WTC11 (cell line): ENCODE measurements around the gene FHIP1A. TPM values are rescaled to one million over a fixed set of nuclear protein-coding genes. Genes with fewer than 3 reads are reported as not detected.

Experiments used
- ATAC-seq: fragments of 200-7000 bp; cut with Tn5 transposase; 2 replicates; pipeline ENCODE4 v1.10.0; 2021; ENCODE audit warnings: mild to moderate bottlenecking, moderate library complexity
- CTCF ChIA-PET: fragments of 300-600 bp; sonication (Branson Sonifier 250); formaldehyde crosslinking; loops from one replicate; lab custom pipeline; 2021; ENCODE audit warnings: antibody characterized with exemption; lab: Charles Lee
- POLR2A ChIA-PET: fragments of 350-600 bp; sonication (Branson Sonifier 250); formaldehyde crosslinking; loops from one replicate; lab custom pipeline; 2021; ENCODE audit warnings: antibody characterized with exemption; lab: Charles Lee
- DNase-seq: peaks from one replicate; pipeline ENCODE4 v3.0.0; 2021; ENCODE audit warnings: low spot score
- H3K27ac Mint-ChIP-seq: 2 replicates; pipeline ENCODE4 v1.8.0; 2021; ENCODE audit warnings: mixed read lengths
- H3K27me3 Mint-ChIP-seq: 2 replicates; pipeline ENCODE4 v1.8.0; 2021; ENCODE audit warnings: low read depth, mild to moderate bottlenecking, moderate library complexity, mixed read lengths
- H3K36me3 Mint-ChIP-seq: 2 replicates; pipeline ENCODE4 v1.8.0; 2021; ENCODE audit warnings: mixed read lengths
- H3K4me1 Mint-ChIP-seq: 2 replicates; pipeline ENCODE4 v1.8.0; 2022; ENCODE audit warnings: mixed read lengths
- H3K4me3 Mint-ChIP-seq: 2 replicates; pipeline ENCODE4 v1.8.0; 2021; ENCODE audit warnings: mild to moderate bottlenecking, moderate library complexity, mixed read lengths
- H3K9me3 Mint-ChIP-seq: 2 replicates; pipeline ENCODE4 v1.8.0; 2021; ENCODE audit warnings: mixed read lengths
- ATF1 ChIP-seq: sonication (generic); formaldehyde crosslinking; IDR thresholded peaks from 2 replicates; pipeline ENCODE4 v1.8.1; 2023; ENCODE audit warnings: mild to moderate bottlenecking, moderate library complexity, missing genetic modification reagents
- FOXJ3 ChIP-seq: sonication (generic); formaldehyde crosslinking; IDR thresholded peaks from 2 replicates; pipeline ENCODE4 v1.9.0; 2021; ENCODE audit warnings: missing genetic modification reagents, mild to moderate bottlenecking, borderline replicate concordance
- IRF2 ChIP-seq: sonication (generic); formaldehyde crosslinking; IDR thresholded peaks from 2 replicates; pipeline ENCODE4 v1.8.0; 2022; ENCODE audit warnings: low read depth, missing genetic modification reagents, borderline replicate concordance
- MXD4 ChIP-seq: fragments of 250-450 bp; sonication (Bioruptor Pico); IDR thresholded peaks from 2 replicates; pipeline ENCODE4 v1.8.0; 2021; ENCODE audit warnings: mild to moderate bottlenecking, moderate library complexity, borderline replicate concordance
- NFE2L1 ChIP-seq: sonication (generic); formaldehyde crosslinking; IDR thresholded peaks from 2 replicates; pipeline ENCODE4 v1.8.1; 2023; ENCODE audit warnings: missing genetic modification reagents
- NFYB ChIP-seq: sonication (generic); formaldehyde crosslinking; conservative IDR thresholded peaks from 2 replicates; pipeline ENCODE4 v1.8.0; 2022; ENCODE audit warnings: low read depth, missing genetic modification reagents
- SOX15 ChIP-seq: fragments of 250-450 bp; sonication (Bioruptor Pico); IDR thresholded peaks from 2 replicates; pipeline ENCODE4 v1.9.0; 2021; ENCODE audit warnings: mild to moderate bottlenecking
- SP1 ChIP-seq: sonication (generic); formaldehyde crosslinking; conservative IDR thresholded peaks from 2 replicates; pipeline ENCODE4 v1.8.1; 2022; ENCODE audit warnings: missing genetic modification reagents
- TCF7 ChIP-seq: sonication (generic); formaldehyde crosslinking; IDR thresholded peaks from 2 replicates; pipeline ENCODE4 v1.8.0; 2022; ENCODE audit warnings: mild to moderate bottlenecking, low read depth, missing genetic modification reagents, moderate library complexity
- ZNF396 ChIP-seq: fragments of 250-450 bp; sonication (Bioruptor Pico); IDR thresholded peaks from 2 replicates; pipeline ENCODE4 v1.8.0; 2021; ENCODE audit warnings: mild to moderate bottlenecking, moderate library complexity, borderline replicate concordance
- ZNF671 ChIP-seq: fragments of 250-450 bp; sonication (Bioruptor Pico); IDR thresholded peaks from 2 replicates; pipeline ENCODE4 v1.8.0; 2021; ENCODE audit warnings: mild to moderate bottlenecking
- total RNA-seq: library from RNA; stranded (reverse); gene quantifications from 3 replicates; pipeline ENCODE4 v1.2.3, GENCODE V29; 2021
- TF ChIP-seq, protein P1 (sequence below): fragments of 250-450 bp; sonication (Bioruptor Pico); conservative IDR thresholded peaks from 2 replicates; pipeline ENCODE4 v1.9.0; 2021; ENCODE audit warnings: mild to moderate bottlenecking
- TF ChIP-seq, protein P2 (sequence below): sonication (generic); formaldehyde crosslinking; IDR thresholded peaks from 2 replicates; pipeline ENCODE4 v1.8.1; 2023; ENCODE audit warnings: mild to moderate bottlenecking, missing genetic modification reagents, borderline replicate concordance
- TF ChIP-seq, protein P3 (sequence below): sonication (generic); formaldehyde crosslinking; IDR thresholded peaks from 2 replicates; pipeline ENCODE4 v1.8.1; 2022; ENCODE audit warnings: low read depth, mild to moderate bottlenecking, moderate library complexity, missing genetic modification reagents, borderline replicate concordance
- TF ChIP-seq, protein P4 (sequence below): fragments of 250-450 bp; sonication (Bioruptor Pico); IDR thresholded peaks from 2 replicates; pipeline ENCODE4 v1.9.0; 2021; ENCODE audit warnings: moderate library complexity, mild to moderate bottlenecking, inconsistent platforms, borderline replicate concordance
- TF ChIP-seq, protein P5 (sequence below): sonication (generic); formaldehyde crosslinking; IDR thresholded peaks from 2 replicates; pipeline ENCODE4 v1.8.1; 2023; ENCODE audit warnings: mild to moderate bottlenecking, missing genetic modification reagents
- TF ChIP-seq, protein P6 (sequence below): fragments of 250-450 bp; sonication (Bioruptor Pico); IDR thresholded peaks from 2 replicates; pipeline ENCODE4 v1.9.0; 2021; ENCODE audit warnings: mild to moderate bottlenecking
- TF ChIP-seq, protein P7 (sequence below): sonication (generic); formaldehyde crosslinking; IDR thresholded peaks from 2 replicates; pipeline ENCODE4 v1.8.0; 2022; ENCODE audit warnings: mild to moderate bottlenecking, missing genetic modification reagents

FHIP1A gene
- total RNA-seq, 1 experiment from 2014 or later, result 68.6 TPM

DNA sequence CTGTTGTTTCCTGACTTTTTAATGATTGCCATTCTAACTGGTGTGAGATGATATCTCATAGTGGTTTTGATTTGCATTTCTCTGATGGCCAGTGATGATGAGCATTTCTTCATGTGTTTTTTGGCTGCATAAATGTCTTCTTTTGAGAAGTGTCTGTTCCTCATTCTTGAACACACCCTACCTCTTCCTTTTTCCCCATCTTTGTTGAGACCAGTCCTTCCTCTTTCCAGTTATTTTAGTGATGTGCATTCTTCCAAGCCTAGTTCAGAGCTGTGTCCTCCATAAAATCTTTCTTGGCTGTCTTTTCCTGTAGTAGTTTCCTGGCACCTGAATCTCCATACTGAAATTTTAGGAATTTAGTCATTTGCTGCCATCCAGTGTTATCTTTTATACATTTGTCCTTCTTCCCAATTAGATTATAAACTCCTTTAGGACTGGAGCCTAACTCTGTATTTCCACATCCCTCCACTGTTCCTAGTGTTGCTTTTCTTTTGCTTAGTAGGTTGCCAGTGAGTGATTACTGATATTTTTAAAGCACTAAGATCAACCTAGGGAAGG is 11.4 kb downstream of the FHIP1A start (continued):
- TF ChIP-seq, protein P1, sequence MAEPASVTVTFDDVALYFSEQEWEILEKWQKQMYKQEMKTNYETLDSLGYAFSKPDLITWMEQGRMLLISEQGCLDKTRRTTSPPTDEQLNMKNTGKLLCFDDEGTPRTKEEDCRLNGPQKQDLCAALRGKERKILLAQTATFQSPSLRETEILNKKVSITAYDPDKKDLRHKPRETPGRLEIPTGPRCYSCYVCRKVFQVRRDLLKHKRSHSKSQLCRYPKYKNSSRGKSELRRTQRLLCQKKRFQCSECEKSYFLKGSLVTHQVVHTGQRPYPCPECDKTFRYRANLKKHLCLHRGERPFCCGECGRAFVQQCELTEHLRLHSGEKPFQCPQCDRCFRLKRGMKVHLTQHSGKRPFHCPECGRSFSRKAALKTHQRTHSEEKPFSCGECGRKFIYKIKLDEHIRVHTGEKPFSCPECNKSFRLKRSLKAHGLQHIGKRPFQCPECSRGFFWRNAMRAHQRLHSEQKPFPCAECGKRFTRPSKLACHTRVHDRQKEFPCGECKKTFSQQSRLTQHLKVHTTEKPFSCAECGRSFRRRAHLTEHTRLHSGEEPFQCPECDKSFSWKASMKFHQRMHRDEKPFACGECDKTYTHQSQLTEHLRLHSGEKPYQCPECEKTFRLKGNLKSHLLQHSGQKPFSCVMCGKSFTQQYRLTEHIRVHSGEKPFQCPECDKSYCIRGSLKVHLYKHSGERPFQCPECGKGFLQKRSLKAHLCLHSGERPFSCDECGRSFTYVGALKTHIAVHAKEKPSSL (CRISPR knock-in tag), result no peak
- TF ChIP-seq, protein P2, sequence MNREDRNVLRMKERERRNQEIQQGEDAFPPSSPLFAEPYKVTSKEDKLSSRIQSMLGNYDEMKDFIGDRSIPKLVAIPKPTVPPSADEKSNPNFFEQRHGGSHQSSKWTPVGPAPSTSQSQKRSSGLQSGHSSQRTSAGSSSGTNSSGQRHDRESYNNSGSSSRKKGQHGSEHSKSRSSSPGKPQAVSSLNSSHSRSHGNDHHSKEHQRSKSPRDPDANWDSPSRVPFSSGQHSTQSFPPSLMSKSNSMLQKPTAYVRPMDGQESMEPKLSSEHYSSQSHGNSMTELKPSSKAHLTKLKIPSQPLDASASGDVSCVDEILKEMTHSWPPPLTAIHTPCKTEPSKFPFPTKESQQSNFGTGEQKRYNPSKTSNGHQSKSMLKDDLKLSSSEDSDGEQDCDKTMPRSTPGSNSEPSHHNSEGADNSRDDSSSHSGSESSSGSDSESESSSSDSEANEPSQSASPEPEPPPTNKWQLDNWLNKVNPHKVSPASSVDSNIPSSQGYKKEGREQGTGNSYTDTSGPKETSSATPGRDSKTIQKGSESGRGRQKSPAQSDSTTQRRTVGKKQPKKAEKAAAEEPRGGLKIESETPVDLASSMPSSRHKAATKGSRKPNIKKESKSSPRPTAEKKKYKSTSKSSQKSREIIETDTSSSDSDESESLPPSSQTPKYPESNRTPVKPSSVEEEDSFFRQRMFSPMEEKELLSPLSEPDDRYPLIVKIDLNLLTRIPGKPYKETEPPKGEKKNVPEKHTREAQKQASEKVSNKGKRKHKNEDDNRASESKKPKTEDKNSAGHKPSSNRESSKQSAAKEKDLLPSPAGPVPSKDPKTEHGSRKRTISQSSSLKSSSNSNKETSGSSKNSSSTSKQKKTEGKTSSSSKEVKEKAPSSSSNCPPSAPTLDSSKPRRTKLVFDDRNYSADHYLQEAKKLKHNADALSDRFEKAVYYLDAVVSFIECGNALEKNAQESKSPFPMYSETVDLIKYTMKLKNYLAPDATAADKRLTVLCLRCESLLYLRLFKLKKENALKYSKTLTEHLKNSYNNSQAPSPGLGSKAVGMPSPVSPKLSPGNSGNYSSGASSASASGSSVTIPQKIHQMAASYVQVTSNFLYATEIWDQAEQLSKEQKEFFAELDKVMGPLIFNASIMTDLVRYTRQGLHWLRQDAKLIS (CRISPR knock-in tag), result no peak

DNA sequence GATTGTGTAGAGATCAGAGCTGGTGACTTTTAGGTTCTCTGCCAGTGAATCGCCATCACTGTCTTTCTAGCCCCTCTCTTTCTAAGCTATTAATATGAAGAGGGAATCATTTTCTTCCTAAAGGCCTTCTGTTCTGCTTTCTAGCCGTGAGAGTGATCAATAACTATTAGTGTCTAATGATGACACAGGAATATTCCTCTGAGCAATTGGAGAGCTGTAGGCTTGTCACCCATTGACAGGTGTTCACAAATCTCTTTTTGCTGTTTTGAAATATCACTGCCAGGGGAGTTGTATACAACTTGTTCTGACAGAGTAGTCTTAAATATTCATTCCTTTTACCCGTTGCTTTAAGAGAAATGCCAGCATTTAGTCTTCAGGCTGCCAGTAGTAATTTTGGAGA is 13.9 kb downstream of the FHIP1A start:
- DNase-seq (no peak), ATAC-seq (no peak)
- Mint-ChIP-seq H3K36me3 (peaks cover 10% of the 10 kb centered on the region), H3K27ac (no peak overlapping the region), H3K9me3 (peaks cover 21% of the 10 kb centered on the region), H3K27me3 (no peaks in the 10 kb centered on the region), H3K4me3 (no peak overlapping the region), H3K4me1 (peaks cover 63% of the 10 kb centered on the region)
- TF ChIP-seq IRF2 (no peak), NFYB (no peak), ATF1 (CRISPR knock-in tag) (no peak), SP1 (CRISPR knock-in tag) (no peak), TCF7 (CRISPR knock-in tag) (no peak), FOXJ3 (CRISPR knock-in tag) (no peak), ZNF671 (CRISPR knock-in tag) (no peak), ZNF396 (CRISPR knock-in tag) (no peak), NFE2L1 (CRISPR knock-in tag) (no peak), SOX15 (CRISPR knock-in tag) (no peak), MXD4 (CRISPR knock-in tag) (no peak)
- TF ChIP-seq, protein P3, sequence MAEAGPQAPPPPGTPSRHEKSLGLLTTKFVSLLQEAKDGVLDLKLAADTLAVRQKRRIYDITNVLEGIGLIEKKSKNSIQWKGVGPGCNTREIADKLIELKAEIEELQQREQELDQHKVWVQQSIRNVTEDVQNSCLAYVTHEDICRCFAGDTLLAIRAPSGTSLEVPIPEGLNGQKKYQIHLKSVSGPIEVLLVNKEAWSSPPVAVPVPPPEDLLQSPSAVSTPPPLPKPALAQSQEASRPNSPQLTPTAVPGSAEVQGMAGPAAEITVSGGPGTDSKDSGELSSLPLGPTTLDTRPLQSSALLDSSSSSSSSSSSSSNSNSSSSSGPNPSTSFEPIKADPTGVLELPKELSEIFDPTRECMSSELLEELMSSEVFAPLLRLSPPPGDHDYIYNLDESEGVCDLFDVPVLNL (CRISPR knock-in tag), result no peak
- TF ChIP-seq, protein P4, sequence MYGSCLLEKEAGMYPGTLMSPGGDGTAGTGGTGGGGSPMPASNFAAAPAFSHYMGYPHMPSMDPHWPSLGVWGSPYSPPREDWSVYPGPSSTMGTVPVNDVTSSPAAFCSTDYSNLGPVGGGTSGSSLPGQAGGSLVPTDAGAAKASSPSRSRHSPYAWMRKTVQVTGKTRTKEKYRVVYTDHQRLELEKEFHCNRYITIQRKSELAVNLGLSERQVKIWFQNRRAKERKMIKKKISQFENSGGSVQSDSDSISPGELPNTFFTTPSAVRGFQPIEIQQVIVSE (CRISPR knock-in tag), result no peak
- TF ChIP-seq, protein P5, sequence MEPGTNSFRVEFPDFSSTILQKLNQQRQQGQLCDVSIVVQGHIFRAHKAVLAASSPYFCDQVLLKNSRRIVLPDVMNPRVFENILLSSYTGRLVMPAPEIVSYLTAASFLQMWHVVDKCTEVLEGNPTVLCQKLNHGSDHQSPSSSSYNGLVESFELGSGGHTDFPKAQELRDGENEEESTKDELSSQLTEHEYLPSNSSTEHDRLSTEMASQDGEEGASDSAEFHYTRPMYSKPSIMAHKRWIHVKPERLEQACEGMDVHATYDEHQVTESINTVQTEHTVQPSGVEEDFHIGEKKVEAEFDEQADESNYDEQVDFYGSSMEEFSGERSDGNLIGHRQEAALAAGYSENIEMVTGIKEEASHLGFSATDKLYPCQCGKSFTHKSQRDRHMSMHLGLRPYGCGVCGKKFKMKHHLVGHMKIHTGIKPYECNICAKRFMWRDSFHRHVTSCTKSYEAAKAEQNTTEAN (CRISPR knock-in tag), result no peak
- TF ChIP-seq, protein P6, sequence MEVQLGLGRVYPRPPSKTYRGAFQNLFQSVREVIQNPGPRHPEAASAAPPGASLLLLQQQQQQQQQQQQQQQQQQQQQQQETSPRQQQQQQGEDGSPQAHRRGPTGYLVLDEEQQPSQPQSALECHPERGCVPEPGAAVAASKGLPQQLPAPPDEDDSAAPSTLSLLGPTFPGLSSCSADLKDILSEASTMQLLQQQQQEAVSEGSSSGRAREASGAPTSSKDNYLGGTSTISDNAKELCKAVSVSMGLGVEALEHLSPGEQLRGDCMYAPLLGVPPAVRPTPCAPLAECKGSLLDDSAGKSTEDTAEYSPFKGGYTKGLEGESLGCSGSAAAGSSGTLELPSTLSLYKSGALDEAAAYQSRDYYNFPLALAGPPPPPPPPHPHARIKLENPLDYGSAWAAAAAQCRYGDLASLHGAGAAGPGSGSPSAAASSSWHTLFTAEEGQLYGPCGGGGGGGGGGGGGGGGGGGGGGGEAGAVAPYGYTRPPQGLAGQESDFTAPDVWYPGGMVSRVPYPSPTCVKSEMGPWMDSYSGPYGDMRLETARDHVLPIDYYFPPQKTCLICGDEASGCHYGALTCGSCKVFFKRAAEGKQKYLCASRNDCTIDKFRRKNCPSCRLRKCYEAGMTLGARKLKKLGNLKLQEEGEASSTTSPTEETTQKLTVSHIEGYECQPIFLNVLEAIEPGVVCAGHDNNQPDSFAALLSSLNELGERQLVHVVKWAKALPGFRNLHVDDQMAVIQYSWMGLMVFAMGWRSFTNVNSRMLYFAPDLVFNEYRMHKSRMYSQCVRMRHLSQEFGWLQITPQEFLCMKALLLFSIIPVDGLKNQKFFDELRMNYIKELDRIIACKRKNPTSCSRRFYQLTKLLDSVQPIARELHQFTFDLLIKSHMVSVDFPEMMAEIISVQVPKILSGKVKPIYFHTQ, result no peak
- TF ChIP-seq, protein P7, sequence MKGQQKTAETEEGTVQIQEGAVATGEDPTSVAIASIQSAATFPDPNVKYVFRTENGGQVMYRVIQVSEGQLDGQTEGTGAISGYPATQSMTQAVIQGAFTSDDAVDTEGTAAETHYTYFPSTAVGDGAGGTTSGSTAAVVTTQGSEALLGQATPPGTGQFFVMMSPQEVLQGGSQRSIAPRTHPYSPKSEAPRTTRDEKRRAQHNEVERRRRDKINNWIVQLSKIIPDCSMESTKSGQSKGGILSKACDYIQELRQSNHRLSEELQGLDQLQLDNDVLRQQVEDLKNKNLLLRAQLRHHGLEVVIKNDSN, result no peak
- ChIA-PET POLR2A (no interaction called here), CTCF (interaction anchor here (1.1 kb wide), 1 partner anchor 14 kb away, joined by 3 read pairs; no protein-coding TSS in a partner anchor)
